ENCODE data around the gene EVA1A. TPM values are rescaled to one million over a fixed set of nuclear protein-coding genes. Genes with fewer than 3 reads are reported as not detected.

Gene EVA1A
- polyA plus RNA-seq, 1 donor (not counting 4 experiments of a cell fraction or from before 2014, with no cell fraction given): 11.5 TPM

DNA sequence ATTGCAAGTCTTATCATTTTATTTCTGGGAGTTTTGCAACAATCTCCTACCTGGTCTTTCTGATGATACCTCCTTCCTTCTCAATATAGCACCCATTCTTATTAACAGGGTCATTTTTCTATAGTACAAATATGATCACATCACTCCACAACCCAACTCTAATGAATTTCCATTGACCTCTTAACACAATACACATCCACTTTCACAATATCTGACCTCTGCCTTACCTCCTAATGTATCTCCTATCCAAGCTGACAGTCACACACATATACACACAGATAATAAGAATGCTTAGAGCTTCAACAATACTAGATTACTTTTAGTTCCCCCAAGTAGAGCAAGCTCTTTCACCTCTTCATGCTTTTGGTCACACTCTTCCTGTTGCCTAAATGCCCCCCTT is 40.9 kb downstream of the EVA1A start:
- no peaks in the 10 kb centered on the region for H3K79me2 ChIP-seq (ENCODE audit: control insufficient read depth, insufficient read depth, low read length)
- no peaks in the 10 kb centered on the region for H3K9me1 ChIP-seq (ENCODE audit: control insufficient read depth, extremely low read depth, insufficient read depth, low read length)
- H3K4me2 ChIP-seq (ENCODE audit: control insufficient read depth, extremely low read depth, insufficient read depth, low read depth, low read length): no peak overlapping the region
- H3K27ac ChIP-seq (ENCODE audit: control insufficient read depth, insufficient read depth, low read length): no peak overlapping the region
- no peak for FAIRE-seq
- H3K9me3 ChIP-seq (ENCODE audit: control insufficient read depth, low read depth, low read length): no peaks in the 10 kb centered on the region
- H3K9ac ChIP-seq (ENCODE audit: control insufficient read depth, extremely low read depth, insufficient read depth, low read length): no peak overlapping the region
- peaks cover 0 to 6% of the 10 kb centered on the region in 2 experiments for H3K36me3 ChIP-seq (ENCODE audit: control insufficient read depth in 2 of 2, extremely low read depth in 1 of 2, insufficient read depth in 2 of 2, low read length in 2 of 2)
- no peaks in the 10 kb centered on the region for H4K20me1 ChIP-seq (ENCODE audit: control insufficient read depth, extremely low read depth, insufficient read depth, low read length)
- no peaks in the 10 kb centered on the region for H3K27me3 ChIP-seq (ENCODE audit: control insufficient read depth, extremely low read depth, insufficient read depth, low read length)
- peaks cover 20% of the 10 kb centered on the region for H3K4me1 ChIP-seq (ENCODE audit: control insufficient read depth, extremely low read depth, insufficient read depth, low read length)
- dilution Hi-C loops (cut with MboI; ENCODE audit: extremely low pct_ligation_motif_present, low sequenced_read_pairs): no loop called here
- no peak for DNase-seq (ENCODE audit: low read depth, low spot score)
- no peak overlapping the region for H2AFZ ChIP-seq (ENCODE audit: control insufficient read depth, low read length)
- TF ChIP-seq, protein P1, sequence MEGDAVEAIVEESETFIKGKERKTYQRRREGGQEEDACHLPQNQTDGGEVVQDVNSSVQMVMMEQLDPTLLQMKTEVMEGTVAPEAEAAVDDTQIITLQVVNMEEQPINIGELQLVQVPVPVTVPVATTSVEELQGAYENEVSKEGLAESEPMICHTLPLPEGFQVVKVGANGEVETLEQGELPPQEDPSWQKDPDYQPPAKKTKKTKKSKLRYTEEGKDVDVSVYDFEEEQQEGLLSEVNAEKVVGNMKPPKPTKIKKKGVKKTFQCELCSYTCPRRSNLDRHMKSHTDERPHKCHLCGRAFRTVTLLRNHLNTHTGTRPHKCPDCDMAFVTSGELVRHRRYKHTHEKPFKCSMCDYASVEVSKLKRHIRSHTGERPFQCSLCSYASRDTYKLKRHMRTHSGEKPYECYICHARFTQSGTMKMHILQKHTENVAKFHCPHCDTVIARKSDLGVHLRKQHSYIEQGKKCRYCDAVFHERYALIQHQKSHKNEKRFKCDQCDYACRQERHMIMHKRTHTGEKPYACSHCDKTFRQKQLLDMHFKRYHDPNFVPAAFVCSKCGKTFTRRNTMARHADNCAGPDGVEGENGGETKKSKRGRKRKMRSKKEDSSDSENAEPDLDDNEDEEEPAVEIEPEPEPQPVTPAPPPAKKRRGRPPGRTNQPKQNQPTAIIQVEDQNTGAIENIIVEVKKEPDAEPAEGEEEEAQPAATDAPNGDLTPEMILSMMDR (optimal IDR thresholded peaks at IDR 0.05 in 1 of 3, IDR thresholded peaks at IDR 0.05 in 1 of 3, conservative IDR thresholded peaks at IDR 0.05 in 1 of 3; ENCODE audit: extremely low read depth in 1 of 3, insufficient read depth in 2 of 3, low read length in 3 of 3): no peak
- TF ChIP-seq EZH2 (IDR thresholded peaks at IDR 0.05; ENCODE audit: low read length): no peak
- no peak overlapping the region for H3K4me3 ChIP-seq (ENCODE audit: control insufficient read depth in 2 of 3, extremely low read depth in 1 of 3, insufficient read depth in 2 of 3, low read depth in 1 of 3, low read length in 3 of 3)

DNA sequence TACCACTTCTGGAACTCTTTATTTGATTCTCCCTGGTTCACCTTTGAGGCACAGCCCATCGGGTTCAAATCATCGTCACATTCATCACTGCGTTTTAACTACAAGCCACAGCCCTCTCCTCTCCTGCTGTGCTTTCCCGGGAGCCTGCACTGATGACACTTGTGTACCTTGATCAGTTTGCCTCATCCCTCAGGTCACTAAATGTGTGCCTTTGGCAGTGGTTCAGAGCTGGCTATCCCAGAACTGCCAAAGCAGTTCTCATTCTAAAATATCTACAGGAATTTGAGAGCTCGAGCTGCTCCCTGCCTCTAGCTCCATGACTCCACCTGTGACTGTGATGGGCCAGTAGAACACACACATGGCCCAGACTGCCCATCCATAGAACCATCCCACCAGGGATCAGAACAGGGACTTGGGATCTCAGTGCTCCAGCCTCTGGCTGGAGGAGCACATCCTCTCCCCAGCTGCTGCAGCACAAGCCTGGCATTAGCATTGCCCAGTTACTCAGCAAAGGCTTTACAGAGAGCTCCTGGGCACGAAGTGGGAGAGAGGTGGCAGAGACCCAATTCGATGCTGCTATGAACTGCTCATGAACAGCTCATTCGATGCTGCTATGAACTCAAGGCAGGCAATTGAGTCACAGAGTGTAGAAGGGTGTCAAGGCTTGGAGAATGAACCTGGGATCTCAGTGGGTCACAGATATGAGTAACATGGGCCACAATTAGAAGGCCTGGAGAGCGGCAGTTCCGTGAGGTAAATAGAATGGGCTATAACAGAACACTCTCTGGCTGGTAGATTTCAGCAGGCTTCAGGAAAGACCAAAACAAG is 41.9 kb downstream of the EVA1A start:
- Histone ChIP-seq H3K27me3 (ENCODE audit: control insufficient read depth, extremely low read depth, insufficient read depth, low read length) (no peaks in the 10 kb centered on the region), H3K36me3 (ENCODE audit: control insufficient read depth in 2 of 2, extremely low read depth in 1 of 2, insufficient read depth in 2 of 2, low read length in 2 of 2) (peaks cover 0 to 6% of the 10 kb centered on the region in 2 experiments), H3K79me2 (ENCODE audit: control insufficient read depth, insufficient read depth, low read length) (no peaks in the 10 kb centered on the region), H3K9me3 (ENCODE audit: control insufficient read depth, low read depth, low read length) (no peaks in the 10 kb centered on the region), H2AFZ (ENCODE audit: control insufficient read depth, low read length) (no peak overlapping the region), H3K4me1 (ENCODE audit: control insufficient read depth, extremely low read depth, insufficient read depth, low read length) (peaks cover 18% of the 10 kb centered on the region), H4K20me1 (ENCODE audit: control insufficient read depth, extremely low read depth, insufficient read depth, low read length) (no peaks in the 10 kb centered on the region), H3K4me3 (ENCODE audit: control insufficient read depth in 2 of 3, extremely low read depth in 1 of 3, insufficient read depth in 2 of 3, low read depth in 1 of 3, low read length in 3 of 3) (no peak overlapping the region), H3K27ac (ENCODE audit: control insufficient read depth, insufficient read depth, low read length) (no peak overlapping the region), H3K9me1 (ENCODE audit: control insufficient read depth, extremely low read depth, insufficient read depth, low read length) (no peaks in the 10 kb centered on the region), H3K4me2 (ENCODE audit: control insufficient read depth, extremely low read depth, insufficient read depth, low read depth, low read length) (no peak overlapping the region), H3K9ac (ENCODE audit: control insufficient read depth, extremely low read depth, insufficient read depth, low read length) (no peak overlapping the region)
- TF ChIP-seq, protein P1 (optimal IDR thresholded peaks at IDR 0.05 in 1 of 3, IDR thresholded peaks at IDR 0.05 in 1 of 3, conservative IDR thresholded peaks at IDR 0.05 in 1 of 3; ENCODE audit: extremely low read depth in 1 of 3, insufficient read depth in 2 of 3, low read length in 3 of 3): no peak
- TF ChIP-seq EZH2 (IDR thresholded peaks at IDR 0.05; ENCODE audit: low read length): no peak
- dilution Hi-C loops (cut with MboI; ENCODE audit: extremely low pct_ligation_motif_present, low sequenced_read_pairs): no loop called here
- FAIRE-seq: no peak
- no peak for DNase-seq (ENCODE audit: low read depth, low spot score)
